IPS-11a (cell line): ENCODE measurements around the gene PRKAG2.

Experiments
- H3K4me3 ChIP-seq: one replicate; pipeline ENCODE4 v1.5.1; 2013; ENCODE audit warnings: low read depth, low read length, control low read depth

PRKAG2 gene

DNA sequence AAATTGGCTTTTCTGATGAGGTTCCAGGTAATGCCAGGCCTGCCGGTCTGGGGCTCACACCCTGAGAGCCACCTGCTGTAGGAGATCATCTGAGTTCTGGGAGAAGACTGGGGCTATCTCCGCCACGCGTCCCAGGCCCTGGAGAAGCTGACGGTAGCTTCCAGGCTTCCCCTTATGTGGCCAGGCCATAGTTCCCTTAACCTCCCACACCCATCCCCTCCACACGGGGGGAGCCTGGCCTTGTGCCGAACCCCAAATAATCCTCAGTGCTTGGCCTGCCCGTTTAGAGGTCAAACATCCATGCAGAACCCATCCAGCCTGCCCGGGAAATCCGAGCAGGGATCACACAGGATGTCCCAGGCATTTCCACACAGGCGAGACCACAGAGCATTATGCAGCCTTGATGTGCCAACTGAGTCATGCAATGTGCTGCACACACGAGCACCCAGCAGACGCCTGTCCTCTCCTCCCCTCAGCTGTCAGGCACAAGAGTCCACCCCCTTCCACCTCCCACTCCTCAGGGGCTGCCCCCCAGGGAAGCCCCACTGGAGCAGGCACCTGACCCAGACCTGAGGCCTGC lies 176.2 kb downstream of the PRKAG2 start:
- no peak overlapping the region for H3K4me3 ChIP-seq

GRCh38 chr7:151699928-151700319 lies 177.0 kb downstream of the PRKAG2 start:
- no peak overlapping the region for H3K4me3 ChIP-seq

DNA sequence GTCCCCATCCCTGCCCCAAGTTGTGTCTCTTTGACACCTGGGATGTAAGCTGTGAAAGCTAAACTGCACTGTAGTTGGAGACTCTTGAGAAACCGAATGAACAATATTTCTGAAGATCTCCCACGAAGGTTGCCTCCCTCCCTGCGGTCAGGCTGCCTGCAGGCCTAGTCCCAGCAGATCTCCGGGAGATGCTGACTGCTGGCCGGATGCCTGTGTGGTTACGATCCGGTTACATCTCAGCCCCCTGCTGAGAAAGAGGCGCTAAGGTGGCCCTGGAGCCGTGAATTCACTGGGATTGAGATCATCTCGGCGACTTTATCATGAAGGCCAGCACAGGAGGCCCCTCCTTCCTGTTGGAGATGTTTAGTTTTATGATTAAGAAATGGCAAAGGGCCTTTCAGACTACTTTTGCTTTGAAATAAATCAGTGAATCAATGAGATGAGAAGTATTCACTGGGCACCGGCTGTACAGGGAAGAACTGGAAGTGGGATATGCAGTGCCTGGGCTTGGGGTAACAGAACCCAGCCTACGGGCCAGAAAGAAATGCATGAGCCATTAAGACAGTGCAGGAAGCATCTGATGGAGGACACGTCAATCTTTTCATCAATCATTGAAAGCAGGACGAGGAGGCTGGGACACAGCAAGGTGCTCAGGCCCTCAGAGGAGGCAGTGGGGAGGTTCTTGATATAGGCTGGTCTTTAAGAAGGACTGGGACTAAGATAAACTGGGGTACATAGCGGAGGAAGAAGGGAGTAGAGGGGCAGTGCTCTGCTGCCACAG lies 177.6 kb downstream of the PRKAG2 start:
- H3K4me3 ChIP-seq = no peak overlapping the region

DNA sequence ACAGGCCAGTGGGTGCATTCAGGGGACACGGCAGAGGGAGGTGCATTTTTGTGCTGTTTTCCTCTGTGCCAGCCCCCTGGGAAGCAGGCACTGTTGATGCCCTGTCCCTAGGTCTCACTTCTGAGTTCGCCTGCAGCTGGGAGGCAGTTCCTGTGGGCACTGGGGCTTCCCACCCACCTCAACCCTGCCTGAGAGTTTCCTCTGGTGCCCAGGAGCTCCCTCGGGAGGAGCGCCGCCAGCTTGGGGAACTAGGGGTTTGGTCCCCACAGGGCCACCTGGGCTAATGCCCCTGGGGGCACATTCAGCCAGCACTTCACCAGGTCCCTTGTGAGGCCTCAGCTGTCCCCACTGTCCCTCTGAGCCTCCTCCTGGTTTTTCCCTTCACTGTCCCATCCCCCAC lies 179.0 kb downstream of the PRKAG2 start:
- H3K4me3 ChIP-seq = no peak overlapping the region

DNA sequence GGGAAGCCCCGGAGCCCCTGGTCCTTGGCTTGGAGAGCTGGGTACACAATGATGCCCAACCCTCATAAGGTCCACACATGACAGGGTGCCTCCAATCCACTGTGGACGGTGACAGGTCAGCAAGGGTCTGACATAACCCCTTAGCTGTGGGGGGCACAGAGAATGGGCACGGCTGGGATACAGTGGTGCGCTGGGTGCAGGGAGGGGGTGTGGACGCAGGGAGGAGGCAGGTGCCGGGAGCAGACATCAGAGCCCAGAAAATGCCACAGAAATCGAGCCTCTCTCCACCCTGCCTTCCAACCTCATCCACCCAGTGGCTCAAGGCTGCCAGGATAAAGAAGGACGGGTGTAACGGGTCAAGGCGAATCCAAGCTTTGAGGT lies 179.4 kb downstream of the PRKAG2 start:
- no peak overlapping the region for H3K4me3 ChIP-seq

GRCh38 chr7:151696721-151697514 lies 180.0 kb downstream of the PRKAG2 start:
- no peak overlapping the region for H3K4me3 ChIP-seq

DNA sequence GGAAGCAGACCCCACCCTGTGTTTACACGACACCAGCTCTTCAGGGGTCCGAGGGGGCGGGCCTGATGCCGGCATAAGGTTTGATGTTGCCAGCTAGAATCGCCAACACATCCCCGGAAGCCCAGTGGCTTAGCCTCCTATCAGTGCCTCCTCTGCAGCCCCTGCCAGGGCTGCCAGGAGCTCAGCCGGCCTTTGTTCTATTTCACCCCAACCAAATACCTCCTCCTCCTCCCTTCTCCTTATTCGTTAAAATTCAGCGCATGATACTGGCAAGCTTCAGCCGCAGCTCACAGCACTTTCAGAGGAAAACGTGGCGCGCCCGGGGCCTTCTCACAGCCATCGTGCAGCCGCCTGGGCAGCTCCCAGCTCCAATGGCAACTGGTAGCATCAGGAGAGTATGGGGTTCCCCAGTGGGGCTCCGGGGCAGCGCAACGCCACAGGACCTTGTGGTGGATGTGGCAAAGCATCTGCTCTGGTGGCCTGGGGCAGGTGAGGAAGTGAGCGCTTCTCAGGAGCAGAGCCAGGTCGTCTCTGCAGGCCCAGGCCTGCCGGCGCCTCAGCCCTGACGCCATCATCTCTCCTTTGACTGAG lies 180.9 kb downstream of the PRKAG2 start:
- H3K4me3 ChIP-seq = no peak overlapping the region

DNA sequence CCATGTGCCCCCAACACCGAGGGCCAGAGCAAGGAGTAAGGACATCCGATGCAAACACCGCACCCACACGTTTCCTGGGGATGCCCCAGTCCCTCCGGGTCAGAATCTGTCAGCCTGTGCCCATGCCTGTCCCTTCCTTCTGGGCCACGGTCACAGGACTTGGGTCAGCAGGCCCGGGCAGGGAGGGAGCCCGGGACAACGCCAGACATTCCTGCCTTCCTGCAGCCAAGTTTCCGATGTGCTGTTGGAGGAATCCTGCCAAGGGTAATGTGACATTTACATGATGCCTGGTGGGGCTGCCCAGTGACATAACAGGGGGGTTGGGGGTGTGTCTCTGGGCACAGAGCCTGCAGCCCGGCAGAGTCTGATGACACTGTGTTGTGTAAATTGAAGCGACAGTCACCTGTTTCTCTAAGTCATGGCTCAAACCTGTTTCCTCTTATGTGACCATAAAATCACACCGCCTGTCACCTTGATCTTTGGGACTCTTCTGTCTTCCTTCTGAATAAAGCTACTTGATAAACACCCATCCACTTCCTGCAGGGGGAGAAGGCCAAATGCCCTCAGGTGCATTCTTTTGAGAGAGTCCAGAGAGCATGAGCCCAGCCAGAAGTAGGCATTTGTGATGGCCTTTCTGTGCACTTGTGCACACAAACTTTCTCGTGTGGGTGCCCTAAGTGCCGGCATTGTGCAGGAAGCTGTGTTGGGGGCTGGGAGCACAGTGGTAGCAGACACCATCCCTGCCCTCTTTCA lies 181.9 kb downstream of the PRKAG2 start:
- H3K4me3 ChIP-seq = no peak overlapping the region

- H3K4me3 ChIP-seq = no peak overlapping the region
Measured at GRCh38 chr7:151694441-151694827, 182.5 kb downstream of the PRKAG2 start.

DNA sequence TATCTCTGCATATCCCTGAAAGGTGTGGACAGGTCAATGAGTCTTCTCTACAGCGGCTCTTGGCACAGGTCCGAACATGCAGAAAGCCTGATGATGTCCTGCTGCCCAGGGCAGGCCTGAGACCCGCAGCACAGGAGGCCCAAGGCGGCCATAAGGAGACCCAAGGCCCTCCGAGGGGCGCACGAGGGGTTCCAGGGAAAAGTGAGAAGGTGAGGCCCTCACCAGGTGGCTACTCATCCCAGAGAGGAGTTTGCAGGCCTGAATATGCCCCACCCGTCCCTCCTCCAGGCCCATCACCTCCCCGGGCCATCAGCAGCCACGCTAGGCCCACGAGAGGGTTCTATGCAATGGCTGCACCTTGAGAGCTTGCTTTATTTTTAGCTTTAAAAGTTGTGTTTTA lies 183.8 kb downstream of the PRKAG2 start:
- no peak overlapping the region for H3K4me3 ChIP-seq

DNA sequence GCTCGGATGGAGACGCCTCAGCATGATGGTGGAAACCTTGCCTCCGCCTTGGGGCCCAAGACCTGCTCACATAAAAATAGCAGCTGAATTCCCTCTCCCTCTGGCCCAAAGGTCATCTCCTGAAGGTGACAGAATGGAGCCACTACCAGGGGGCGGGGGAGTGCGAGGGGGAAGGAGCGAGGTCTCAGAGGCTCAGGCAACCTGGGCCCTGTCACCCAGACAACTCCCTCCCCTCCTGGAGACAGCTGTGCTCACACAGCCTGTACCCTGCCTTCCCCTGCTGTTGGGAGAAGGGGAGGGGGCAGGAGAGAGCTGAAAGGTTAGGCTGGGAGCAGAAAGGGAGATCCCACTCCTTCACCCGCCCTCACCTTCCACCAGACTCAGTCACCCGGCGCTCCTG lies 184.2 kb downstream of the PRKAG2 start:
- H3K4me3 ChIP-seq = no peak overlapping the region

- no peak overlapping the region for H3K4me3 ChIP-seq
Measured at GRCh38 chr7:151691449-151691848, 185.5 kb downstream of the PRKAG2 start.

DNA sequence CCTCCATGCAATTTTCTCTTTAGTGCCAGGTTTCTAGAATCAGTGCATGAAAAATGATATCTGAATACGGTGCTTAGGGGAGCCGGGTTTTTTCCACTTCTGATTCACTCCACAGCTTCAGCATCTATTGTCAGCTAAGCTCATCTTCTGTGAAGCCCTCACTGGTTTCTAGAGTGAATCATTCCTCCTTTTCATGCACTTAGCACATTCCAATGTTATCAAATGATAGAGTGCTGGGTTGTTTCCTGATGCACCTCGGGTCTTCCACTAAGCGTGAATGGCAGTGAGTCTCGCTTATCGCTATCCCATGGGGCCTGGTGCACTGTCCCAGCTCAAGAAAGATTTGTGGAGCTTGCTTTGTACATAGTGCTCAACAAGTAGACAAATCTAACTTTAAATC lies 186.3 kb downstream of the PRKAG2 start:
- no peak overlapping the region for H3K4me3 ChIP-seq

DNA sequence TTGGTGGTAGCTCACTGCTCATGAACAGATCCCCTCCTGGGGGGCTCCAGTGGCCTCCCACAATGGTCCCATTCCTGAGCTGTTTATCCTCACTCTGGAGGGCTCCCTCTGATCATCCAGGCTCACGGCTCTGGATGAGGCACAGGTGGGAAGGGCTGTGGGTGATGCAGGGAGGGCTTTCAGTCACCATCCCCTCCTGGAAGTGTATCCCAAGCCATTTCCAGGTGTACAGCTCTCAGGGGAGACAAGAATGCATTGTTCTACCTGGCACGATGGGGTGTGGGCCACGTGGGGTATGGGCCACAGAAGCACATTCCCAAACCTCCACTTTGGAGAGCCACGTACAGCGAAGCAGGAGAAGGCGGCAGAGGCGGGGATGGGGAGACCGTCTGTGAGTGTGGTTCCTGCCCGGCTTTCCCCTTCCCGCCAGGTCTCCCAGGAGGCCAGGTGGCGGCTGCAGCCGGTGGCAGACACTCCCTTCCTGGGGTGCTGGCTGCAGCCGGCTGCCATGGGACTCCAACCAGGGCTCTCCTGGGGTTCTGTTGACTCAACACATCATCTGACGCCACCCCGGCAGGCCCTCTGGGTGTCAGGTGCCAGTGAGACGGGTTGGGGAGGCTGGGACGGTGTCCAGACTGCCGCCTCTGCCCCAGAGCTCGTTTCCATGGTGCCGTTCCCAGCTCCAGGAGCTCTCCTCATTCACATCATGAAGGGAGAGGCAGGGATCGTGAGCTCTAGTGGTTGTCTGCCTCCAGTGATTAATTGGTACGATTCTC lies 187.5 kb downstream of the PRKAG2 start:
- no peak overlapping the region for H3K4me3 ChIP-seq

- no peak overlapping the region for H3K4me3 ChIP-seq
Measured at GRCh38 chr7:151688236-151688780, 188.6 kb downstream of the PRKAG2 start.

DNA sequence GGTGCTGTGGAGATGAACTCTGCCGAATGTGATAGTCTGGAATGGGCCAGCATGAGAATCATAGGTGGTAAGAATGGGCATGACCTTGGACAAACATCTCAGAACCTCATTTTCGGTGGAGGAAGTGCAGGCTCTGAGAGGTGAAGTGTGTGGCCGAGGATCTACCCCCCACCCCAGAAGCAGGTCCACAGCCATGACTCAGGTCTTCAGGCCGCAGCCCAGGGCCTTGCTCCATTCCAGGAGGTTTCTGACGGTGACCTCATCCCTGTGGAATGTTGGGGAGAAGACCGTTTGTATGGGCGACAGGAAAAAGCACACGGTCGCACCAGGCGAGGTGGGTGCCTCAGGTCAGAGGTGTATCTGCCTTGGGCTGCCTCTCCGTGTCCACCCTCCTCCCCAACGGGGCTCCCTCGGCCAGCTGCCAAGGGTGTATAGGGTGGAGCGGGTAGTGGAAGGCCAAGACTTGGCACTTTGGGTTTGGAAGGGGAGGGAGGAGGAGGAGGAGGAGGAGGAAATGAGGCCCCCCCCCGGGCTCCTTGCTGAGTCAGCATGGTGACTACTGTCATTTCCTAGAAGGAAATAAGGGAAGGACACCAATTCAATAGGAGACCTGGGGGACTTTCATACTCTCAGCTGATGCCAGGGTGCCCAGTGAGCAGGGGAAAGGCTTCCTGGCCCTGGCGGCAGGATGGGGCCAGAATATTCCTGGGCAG lies 189.2 kb downstream of the PRKAG2 start:
- H3K4me3 ChIP-seq = no peak overlapping the region

DNA sequence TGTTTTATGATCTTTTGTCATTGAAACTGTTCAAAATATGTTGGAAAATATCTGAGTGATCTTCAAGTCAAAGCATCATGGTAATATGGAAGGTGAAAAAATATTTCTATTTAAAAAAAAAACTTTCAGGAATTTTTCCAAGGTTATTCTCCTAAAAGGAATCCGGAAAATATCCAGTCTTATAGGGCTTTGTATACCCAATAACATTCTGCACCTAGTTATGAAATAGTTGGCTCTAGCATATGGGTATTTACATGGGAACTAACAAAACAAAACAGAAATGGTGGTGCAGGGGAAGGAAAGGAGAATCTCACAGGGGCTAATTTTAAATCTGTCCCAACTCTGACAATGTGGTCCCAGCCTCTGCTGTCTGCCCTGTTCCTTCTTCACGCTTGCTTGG lies 190.1 kb downstream of the PRKAG2 start:
- no peak overlapping the region for H3K4me3 ChIP-seq

GRCh38 chr7:151686016-151686766 lies 190.7 kb downstream of the PRKAG2 start:
- no peak overlapping the region for H3K4me3 ChIP-seq
